BE2C (cell line): ENCODE measurements around the gene C15orf61.

Source experiments
- DNase-seq: peaks from one replicate; pipeline ENCODE4 v3.0.0-alpha.2; 2020
- H3K27me3 ChIP-seq: fragments of 250-450 bp; sonication (Bioruptor Pico); 2 replicates; pipeline ENCODE4 v1.5.1; 2020; ENCODE audit warnings: mild to moderate bottlenecking
- H3K36me3 ChIP-seq: fragments of 250-450 bp; sonication (Bioruptor Pico); 2 replicates; pipeline ENCODE4 v1.5.1; 2020; ENCODE audit warnings: mild to moderate bottlenecking
- H3K4me1 ChIP-seq: fragments of 250-450 bp; sonication (Bioruptor Pico); 2 replicates; pipeline ENCODE4 v1.5.1; 2020
- H3K4me3 ChIP-seq: 2 replicates; pipeline ENCODE4 v1.5.1; 2011; ENCODE audit warnings: low read depth, low read length
- H3K9me3 ChIP-seq: fragments of 250-450 bp; sonication (Bioruptor Pico); 2 replicates; pipeline ENCODE4 v1.5.1; 2020
- TF ChIP-seq, protein P1 (sequence below): IDR thresholded peaks from 2 replicates; pipeline ENCODE4 v1.5.1; 2012; ENCODE audit warnings: mild to moderate bottlenecking, low read depth, low read length

Gene C15orf61

DNA sequence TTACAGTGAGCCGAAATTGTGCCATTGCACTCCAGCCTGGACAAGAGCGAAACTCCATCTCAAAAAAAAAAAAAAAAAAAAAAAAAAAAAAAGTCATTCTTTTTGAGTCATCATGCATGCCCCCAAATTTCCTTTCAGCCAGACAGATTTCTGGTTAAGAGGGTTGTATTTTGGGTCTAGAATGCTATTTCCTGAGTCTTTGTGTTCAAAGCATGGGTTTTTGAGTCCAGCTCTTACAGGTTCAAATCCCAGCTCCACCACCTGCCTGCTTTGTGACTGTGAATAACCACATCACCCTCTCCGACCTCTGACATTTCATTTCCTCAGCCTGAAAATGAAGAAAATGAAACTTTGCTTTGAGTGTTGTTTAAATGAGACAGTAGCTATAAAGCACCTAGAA lies 9.3 kb upstream of the C15orf61 start:
- no peak for DNase-seq
- Histone ChIP-seq H3K9me3 (no peaks in the 10 kb centered on the region), H3K27me3 (no peaks in the 10 kb centered on the region), H3K4me3 (no peak overlapping the region), H3K4me1 (no peaks in the 10 kb centered on the region), H3K36me3 (peaks cover 6% of the 10 kb centered on the region)
- TF ChIP-seq, protein P1, sequence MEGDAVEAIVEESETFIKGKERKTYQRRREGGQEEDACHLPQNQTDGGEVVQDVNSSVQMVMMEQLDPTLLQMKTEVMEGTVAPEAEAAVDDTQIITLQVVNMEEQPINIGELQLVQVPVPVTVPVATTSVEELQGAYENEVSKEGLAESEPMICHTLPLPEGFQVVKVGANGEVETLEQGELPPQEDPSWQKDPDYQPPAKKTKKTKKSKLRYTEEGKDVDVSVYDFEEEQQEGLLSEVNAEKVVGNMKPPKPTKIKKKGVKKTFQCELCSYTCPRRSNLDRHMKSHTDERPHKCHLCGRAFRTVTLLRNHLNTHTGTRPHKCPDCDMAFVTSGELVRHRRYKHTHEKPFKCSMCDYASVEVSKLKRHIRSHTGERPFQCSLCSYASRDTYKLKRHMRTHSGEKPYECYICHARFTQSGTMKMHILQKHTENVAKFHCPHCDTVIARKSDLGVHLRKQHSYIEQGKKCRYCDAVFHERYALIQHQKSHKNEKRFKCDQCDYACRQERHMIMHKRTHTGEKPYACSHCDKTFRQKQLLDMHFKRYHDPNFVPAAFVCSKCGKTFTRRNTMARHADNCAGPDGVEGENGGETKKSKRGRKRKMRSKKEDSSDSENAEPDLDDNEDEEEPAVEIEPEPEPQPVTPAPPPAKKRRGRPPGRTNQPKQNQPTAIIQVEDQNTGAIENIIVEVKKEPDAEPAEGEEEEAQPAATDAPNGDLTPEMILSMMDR: no peak

GRCh38 chr15:67512140-67512539 lies 8.8 kb upstream of the C15orf61 start:
- TF ChIP-seq, protein P1: no peak
- Histone ChIP-seq H3K27me3 (no peaks in the 10 kb centered on the region), H3K36me3 (peaks cover 6% of the 10 kb centered on the region), H3K4me1 (no peaks in the 10 kb centered on the region), H3K9me3 (no peaks in the 10 kb centered on the region), H3K4me3 (no peak overlapping the region)
- no peak for DNase-seq

DNA sequence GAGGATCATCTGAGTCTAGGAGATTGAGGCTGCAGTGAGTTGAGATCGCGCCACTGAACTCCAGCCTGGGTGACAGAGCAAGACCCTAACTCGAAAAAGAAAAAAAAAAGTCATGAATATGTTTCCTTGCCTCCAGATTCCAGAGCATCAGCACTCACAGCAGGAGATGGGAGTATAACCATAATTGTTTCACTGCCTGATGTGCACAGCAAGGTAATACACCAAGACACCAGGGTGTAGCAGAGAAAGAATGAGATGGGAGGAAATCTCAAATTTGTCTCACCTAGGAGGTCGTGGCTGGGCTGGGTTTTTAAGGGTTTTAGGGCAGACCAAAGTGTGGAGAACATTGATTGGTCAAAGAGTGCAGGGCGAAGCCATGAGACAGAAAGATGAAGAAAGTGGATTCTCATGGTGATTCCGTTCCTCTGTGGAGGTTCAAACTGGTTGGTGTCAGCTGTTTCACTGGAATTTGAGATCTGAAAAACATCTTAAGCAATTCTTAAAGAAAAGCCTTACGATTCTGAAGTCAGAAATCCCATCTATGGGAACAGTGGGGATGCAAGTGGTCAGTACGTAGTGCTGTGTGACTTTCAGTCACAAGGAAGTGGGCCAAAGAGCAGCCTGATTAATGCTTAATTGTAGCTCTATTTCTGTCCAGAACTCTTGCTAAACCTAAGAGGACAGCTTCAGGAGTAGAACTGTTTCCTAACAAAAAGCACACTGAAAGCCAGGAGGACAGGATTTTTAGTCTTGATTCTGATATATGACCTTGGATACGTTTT lies 7.8 kb upstream of the C15orf61 start:
- Histone ChIP-seq H3K27me3 (no peaks in the 10 kb centered on the region), H3K4me1 (no peaks in the 10 kb centered on the region), H3K9me3 (no peaks in the 10 kb centered on the region), H3K4me3 (no peak overlapping the region), H3K36me3 (peaks cover 6% of the 10 kb centered on the region)
- TF ChIP-seq, protein P1: no peak
- DNase-seq: no peak

- H3K27me3 ChIP-seq: no peaks in the 10 kb centered on the region
- H3K36me3 ChIP-seq: peaks cover 6% of the 10 kb centered on the region
- no peaks in the 10 kb centered on the region for H3K4me1 ChIP-seq
- DNase-seq: no peak
- H3K9me3 ChIP-seq: no peaks in the 10 kb centered on the region
- no peak overlapping the region for H3K4me3 ChIP-seq
- TF ChIP-seq, protein P1: no peak
Measured at GRCh38 chr15:67515090-67515489, 5.8 kb upstream of the C15orf61 start.

- Histone ChIP-seq H3K36me3 (peaks cover 6% of the 10 kb centered on the region), H3K27me3 (no peaks in the 10 kb centered on the region), H3K4me3 (no peak overlapping the region), H3K9me3 (no peaks in the 10 kb centered on the region), H3K4me1 (peaks cover 2% of the 10 kb centered on the region; the same call in 1 of the 2 replicates)
- no peak for DNase-seq
- TF ChIP-seq, protein P1: no peak
Measured at GRCh38 chr15:67515557-67515956, 5.4 kb upstream of the C15orf61 start.

- H3K9me3 ChIP-seq: no peaks in the 10 kb centered on the region
- peaks cover 3% of the 10 kb centered on the region; the same call in 1 of the 2 replicates for H3K4me1 ChIP-seq
- peak overlapping the region; percentile 63 for H3K4me3 ChIP-seq
- no peaks in the 10 kb centered on the region for H3K36me3 ChIP-seq
- TF ChIP-seq, protein P1: no peak
- no peaks in the 10 kb centered on the region for H3K27me3 ChIP-seq
- DNase-seq: peak; percentile 15
Measured at GRCh38 chr15:67520321-67521028, 456 bp upstream of the C15orf61 start.
